ENCODE measurements around the gene APLF. TPM values are rescaled to one million over a fixed set of nuclear protein-coding genes. Genes with fewer than 3 reads are reported as not detected.

APLF gene
- total and polyA plus RNA-seq, 2 experiments from 2014 or later, result 3.0 to 3.7 TPM

DNA sequence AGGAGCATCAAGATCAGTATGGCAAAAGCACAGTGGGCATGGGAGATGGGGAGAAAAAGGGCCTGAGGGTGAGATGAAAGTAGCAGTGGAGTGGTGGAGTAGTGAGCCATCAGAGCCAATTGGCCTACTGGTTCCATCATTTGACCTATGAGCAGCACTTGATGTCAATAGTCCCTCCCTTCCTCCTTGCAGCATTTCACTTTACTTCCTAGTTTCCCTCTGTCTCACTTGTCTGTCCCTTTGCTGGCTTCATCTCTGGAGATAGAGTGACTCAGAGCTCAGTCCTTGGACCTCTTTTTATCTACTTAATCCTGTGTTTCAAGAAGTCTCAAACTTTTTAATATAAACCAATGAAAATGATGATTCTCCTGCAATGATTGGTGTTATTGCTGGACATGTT lies 32.4 kb upstream of the APLF start:
- H3F3A ChIP-seq (replicated peaks; ENCODE audit: low read depth), result no peaks in the 10 kb centered on the region
- Mint-ChIP-seq H3K9me3 (peaks cover 9% of the 10 kb centered on the region; the same call in 2 of the 3 replicates), H3K36me3 (ENCODE audit: low read depth) (no peaks in the 10 kb centered on the region), H3K4me1 (peaks cover 7% of the 10 kb centered on the region; the same call in 1 of the 3 replicates), H3K27ac (no peak overlapping the region), H3K4me3 (no peak overlapping the region), H3K27me3 (ENCODE audit: insufficient read depth, low read depth, poor library complexity) (no peaks in the 10 kb centered on the region)
- no peak overlapping the region for H3K4me3 ChIP-seq
- H3K4me2 ChIP-seq, result no peak overlapping the region
- no peak overlapping the region for H2AFZ ChIP-seq
- H3K36me3 ChIP-seq (ENCODE audit: insufficient read depth), result no peaks in the 10 kb centered on the region
- DNase-seq (ENCODE audit: low spot score) (no peak), ATAC-seq (no peak)
- H3K27me3 ChIP-seq (ENCODE audit: insufficient read depth), result no peaks in the 10 kb centered on the region
- no peak overlapping the region for H3K27ac ChIP-seq (ENCODE audit: low read depth)
- H4K20me1 ChIP-seq (replicated peaks; ENCODE audit: insufficient read depth), result no peaks in the 10 kb centered on the region
- H3K79me2 ChIP-seq (replicated peaks; ENCODE audit: insufficient read depth), result no peaks in the 10 kb centered on the region
- H3K4me1 ChIP-seq (ENCODE audit: insufficient read depth), result no peaks in the 10 kb centered on the region
- TF ChIP-seq, protein P1, sequence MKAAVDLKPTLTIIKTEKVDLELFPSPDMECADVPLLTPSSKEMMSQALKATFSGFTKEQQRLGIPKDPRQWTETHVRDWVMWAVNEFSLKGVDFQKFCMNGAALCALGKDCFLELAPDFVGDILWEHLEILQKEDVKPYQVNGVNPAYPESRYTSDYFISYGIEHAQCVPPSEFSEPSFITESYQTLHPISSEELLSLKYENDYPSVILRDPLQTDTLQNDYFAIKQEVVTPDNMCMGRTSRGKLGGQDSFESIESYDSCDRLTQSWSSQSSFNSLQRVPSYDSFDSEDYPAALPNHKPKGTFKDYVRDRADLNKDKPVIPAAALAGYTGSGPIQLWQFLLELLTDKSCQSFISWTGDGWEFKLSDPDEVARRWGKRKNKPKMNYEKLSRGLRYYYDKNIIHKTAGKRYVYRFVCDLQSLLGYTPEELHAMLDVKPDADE (IDR thresholded peaks at IDR 0.05), result no peak
- TF ChIP-seq ZNF462 (CRISPR knock-in tag; IDR thresholded peaks at IDR 0.05) (no peak), STAT1 (IDR thresholded peaks at IDR 0.05; ENCODE audit: unreplicated experiment) (no peak), CREB1 (CRISPR knock-in tag; IDR thresholded peaks at IDR 0.05; ENCODE audit: low read depth) (no peak), POLR2AphosphoS5 (IDR thresholded peaks at IDR 0.05; ENCODE audit: low read depth) (no peak), EZH2 (IDR thresholded peaks at IDR 0.05; ENCODE audit: low read depth, unreplicated experiment) (no peak), JUNB (IDR thresholded peaks at IDR 0.05; ENCODE audit: unreplicated experiment) (no peak), ZNF114 (CRISPR knock-in tag; IDR thresholded peaks at IDR 0.05) (no peak), CTCF (conservative IDR thresholded peaks at IDR 0.05; ENCODE audit: low read depth in 2 of 2) (no peak), EZH2phosphoT487 (IDR thresholded peaks at IDR 0.05; ENCODE audit: unreplicated experiment) (no peak), ZNF331 (CRISPR knock-in tag; IDR thresholded peaks at IDR 0.05; ENCODE audit: low read depth) (no peak), NANOG (IDR thresholded peaks at IDR 0.05; ENCODE audit: borderline replicate concordance) (no peak)
- TF ChIP-seq, protein P2, sequence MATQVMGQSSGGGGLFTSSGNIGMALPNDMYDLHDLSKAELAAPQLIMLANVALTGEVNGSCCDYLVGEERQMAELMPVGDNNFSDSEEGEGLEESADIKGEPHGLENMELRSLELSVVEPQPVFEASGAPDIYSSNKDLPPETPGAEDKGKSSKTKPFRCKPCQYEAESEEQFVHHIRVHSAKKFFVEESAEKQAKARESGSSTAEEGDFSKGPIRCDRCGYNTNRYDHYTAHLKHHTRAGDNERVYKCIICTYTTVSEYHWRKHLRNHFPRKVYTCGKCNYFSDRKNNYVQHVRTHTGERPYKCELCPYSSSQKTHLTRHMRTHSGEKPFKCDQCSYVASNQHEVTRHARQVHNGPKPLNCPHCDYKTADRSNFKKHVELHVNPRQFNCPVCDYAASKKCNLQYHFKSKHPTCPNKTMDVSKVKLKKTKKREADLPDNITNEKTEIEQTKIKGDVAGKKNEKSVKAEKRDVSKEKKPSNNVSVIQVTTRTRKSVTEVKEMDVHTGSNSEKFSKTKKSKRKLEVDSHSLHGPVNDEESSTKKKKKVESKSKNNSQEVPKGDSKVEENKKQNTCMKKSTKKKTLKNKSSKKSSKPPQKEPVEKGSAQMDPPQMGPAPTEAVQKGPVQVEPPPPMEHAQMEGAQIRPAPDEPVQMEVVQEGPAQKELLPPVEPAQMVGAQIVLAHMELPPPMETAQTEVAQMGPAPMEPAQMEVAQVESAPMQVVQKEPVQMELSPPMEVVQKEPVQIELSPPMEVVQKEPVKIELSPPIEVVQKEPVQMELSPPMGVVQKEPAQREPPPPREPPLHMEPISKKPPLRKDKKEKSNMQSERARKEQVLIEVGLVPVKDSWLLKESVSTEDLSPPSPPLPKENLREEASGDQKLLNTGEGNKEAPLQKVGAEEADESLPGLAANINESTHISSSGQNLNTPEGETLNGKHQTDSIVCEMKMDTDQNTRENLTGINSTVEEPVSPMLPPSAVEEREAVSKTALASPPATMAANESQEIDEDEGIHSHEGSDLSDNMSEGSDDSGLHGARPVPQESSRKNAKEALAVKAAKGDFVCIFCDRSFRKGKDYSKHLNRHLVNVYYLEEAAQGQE (IDR thresholded peaks at IDR 0.05; ENCODE audit: unreplicated experiment), result no peak
- H3K9me2 ChIP-seq (ENCODE audit: insufficient read depth), result no peaks in the 10 kb centered on the region
